Measurements from ENCODE around the gene SDE2.

GRCh38 chr1:225944951-225945350 is 54.2 kb downstream of the SDE2 start:
- TF ChIP-seq, protein P1, sequence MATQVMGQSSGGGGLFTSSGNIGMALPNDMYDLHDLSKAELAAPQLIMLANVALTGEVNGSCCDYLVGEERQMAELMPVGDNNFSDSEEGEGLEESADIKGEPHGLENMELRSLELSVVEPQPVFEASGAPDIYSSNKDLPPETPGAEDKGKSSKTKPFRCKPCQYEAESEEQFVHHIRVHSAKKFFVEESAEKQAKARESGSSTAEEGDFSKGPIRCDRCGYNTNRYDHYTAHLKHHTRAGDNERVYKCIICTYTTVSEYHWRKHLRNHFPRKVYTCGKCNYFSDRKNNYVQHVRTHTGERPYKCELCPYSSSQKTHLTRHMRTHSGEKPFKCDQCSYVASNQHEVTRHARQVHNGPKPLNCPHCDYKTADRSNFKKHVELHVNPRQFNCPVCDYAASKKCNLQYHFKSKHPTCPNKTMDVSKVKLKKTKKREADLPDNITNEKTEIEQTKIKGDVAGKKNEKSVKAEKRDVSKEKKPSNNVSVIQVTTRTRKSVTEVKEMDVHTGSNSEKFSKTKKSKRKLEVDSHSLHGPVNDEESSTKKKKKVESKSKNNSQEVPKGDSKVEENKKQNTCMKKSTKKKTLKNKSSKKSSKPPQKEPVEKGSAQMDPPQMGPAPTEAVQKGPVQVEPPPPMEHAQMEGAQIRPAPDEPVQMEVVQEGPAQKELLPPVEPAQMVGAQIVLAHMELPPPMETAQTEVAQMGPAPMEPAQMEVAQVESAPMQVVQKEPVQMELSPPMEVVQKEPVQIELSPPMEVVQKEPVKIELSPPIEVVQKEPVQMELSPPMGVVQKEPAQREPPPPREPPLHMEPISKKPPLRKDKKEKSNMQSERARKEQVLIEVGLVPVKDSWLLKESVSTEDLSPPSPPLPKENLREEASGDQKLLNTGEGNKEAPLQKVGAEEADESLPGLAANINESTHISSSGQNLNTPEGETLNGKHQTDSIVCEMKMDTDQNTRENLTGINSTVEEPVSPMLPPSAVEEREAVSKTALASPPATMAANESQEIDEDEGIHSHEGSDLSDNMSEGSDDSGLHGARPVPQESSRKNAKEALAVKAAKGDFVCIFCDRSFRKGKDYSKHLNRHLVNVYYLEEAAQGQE (IDR thresholded peaks at IDR 0.05; ENCODE audit: insufficient read depth in 1 of 2, low read depth in 2 of 2, low read length in 2 of 2), result no peak
- no peak for TF ChIP-seq POLR2AphosphoS5 (IDR thresholded peaks at IDR 0.05; ENCODE audit: low read depth, low read length)
